ENCODE measurements around the gene UGT1A9. TPM values are rescaled to one million over a fixed set of nuclear protein-coding genes. Genes with fewer than 3 reads are reported as not detected.

The UGT1A9 gene
- total and polyA plus RNA-seq, 2 of the 13 experiments (the other 11 are each of a cell fraction or from before 2014, with no cell fraction given), result 0.07 TPM; not detected in 1

DNA sequence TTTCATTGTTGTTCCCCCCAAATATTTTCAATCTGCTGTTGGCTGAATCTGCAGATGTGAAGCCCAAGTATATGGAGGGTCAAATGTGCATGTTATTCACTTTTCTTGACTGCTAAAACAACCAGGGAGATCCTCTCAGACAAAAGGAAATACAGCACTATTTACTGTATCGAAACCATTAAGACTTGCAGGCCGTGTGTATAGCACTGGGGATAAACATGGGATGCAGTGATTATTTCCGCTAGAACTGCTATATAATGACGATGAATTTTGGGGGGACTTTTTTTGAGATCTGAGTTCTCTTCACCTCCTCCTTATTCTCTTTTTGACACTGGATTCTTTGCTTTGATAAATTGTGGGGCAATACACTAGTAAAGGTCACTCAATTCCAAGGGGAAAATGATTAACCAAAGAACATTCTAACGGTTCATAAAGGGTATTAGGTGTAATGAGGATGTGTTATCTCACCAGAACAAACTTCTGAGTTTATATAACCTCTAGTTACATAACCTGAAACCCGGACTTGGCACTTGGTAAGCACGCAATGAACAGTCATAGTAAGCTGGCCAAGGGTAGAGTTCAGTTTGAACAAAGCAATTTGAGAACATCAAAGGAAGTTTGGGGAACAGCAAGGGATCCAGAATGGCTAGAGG is 84.9 kb downstream of the UGT1A9 start (continued):
- no peak for TF ChIP-seq PLRG1 (conservative IDR thresholded peaks at IDR 0.05)
- TF ChIP-seq ZNF34 (CRISPR knock-in tag; IDR thresholded peaks at IDR 0.05; ENCODE audit: borderline replicate concordance), result no peak
- TF ChIP-seq ZNF10 (CRISPR knock-in tag; IDR thresholded peaks at IDR 0.05; ENCODE audit: borderline replicate concordance, low read depth), result no peak
- TF ChIP-seq ZBTB7A (CRISPR knock-in tag; IDR thresholded peaks at IDR 0.05), result no peak
- TF ChIP-seq ZSCAN29 (CRISPR knock-in tag; conservative IDR thresholded peaks at IDR 0.05), result 0 out of 2 replicates have a peak, but pooled peaks have one; percentile 47
- TF ChIP-seq, protein P1, sequence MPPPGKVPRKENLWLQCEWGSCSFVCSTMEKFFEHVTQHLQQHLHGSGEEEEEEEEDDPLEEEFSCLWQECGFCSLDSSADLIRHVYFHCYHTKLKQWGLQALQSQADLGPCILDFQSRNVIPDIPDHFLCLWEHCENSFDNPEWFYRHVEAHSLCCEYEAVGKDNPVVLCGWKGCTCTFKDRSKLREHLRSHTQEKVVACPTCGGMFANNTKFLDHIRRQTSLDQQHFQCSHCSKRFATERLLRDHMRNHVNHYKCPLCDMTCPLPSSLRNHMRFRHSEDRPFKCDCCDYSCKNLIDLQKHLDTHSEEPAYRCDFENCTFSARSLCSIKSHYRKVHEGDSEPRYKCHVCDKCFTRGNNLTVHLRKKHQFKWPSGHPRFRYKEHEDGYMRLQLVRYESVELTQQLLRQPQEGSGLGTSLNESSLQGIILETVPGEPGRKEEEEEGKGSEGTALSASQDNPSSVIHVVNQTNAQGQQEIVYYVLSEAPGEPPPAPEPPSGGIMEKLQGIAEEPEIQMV (CRISPR knock-in tag; IDR thresholded peaks at IDR 0.05; ENCODE audit: low read depth), result no peak
- no peak for TF ChIP-seq FOSL1 (CRISPR knock-in tag; IDR thresholded peaks at IDR 0.05; ENCODE audit: borderline replicate concordance)
- TF ChIP-seq ASH2L (IDR thresholded peaks at IDR 0.05; ENCODE audit: insufficient read length, low read depth, low read length), result peak; percentile 70
- TF ChIP-seq, protein P2, sequence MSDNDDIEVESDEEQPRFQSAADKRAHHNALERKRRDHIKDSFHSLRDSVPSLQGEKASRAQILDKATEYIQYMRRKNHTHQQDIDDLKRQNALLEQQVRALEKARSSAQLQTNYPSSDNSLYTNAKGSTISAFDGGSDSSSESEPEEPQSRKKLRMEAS (IDR thresholded peaks at IDR 0.05), result peak; percentile 68
- no peak for TF ChIP-seq SP1 (IDR thresholded peaks at IDR 0.05)
- TF ChIP-seq SP1 (CRISPR knock-in tag; IDR thresholded peaks at IDR 0.05), result no peak; the same call in 1 of the 2 replicates
- no peak for TF ChIP-seq SCMH1 (CRISPR knock-in tag; IDR thresholded peaks at IDR 0.05; ENCODE audit: borderline replicate concordance)
- TF ChIP-seq, protein P3, sequence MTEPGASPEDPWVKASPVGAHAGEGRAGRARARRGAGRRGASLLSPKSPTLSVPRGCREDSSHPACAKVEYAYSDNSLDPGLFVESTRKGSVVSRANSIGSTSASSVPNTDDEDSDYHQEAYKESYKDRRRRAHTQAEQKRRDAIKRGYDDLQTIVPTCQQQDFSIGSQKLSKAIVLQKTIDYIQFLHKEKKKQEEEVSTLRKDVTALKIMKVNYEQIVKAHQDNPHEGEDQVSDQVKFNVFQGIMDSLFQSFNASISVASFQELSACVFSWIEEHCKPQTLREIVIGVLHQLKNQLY (CRISPR knock-in tag; IDR thresholded peaks at IDR 0.05), result peak; percentile 87; the same call in 1 of the 2 replicates
- TF ChIP-seq PHF5A (CRISPR knock-in tag; IDR thresholded peaks at IDR 0.05; ENCODE audit: low read depth, unreplicated experiment), result peak; percentile 62
- TF ChIP-seq, protein P4, sequence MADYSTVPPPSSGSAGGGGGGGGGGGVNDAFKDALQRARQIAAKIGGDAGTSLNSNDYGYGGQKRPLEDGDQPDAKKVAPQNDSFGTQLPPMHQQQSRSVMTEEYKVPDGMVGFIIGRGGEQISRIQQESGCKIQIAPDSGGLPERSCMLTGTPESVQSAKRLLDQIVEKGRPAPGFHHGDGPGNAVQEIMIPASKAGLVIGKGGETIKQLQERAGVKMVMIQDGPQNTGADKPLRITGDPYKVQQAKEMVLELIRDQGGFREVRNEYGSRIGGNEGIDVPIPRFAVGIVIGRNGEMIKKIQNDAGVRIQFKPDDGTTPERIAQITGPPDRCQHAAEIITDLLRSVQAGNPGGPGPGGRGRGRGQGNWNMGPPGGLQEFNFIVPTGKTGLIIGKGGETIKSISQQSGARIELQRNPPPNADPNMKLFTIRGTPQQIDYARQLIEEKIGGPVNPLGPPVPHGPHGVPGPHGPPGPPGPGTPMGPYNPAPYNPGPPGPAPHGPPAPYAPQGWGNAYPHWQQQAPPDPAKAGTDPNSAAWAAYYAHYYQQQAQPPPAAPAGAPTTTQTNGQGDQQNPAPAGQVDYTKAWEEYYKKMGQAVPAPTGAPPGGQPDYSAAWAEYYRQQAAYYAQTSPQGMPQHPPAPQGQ (CRISPR knock-in tag; IDR thresholded peaks at IDR 0.05; ENCODE audit: borderline replicate concordance), result no peak
- peak; percentile 64; the same call in 1 of the 2 replicates for TF ChIP-seq KDM3A (CRISPR knock-in tag; IDR thresholded peaks at IDR 0.05; ENCODE audit: low read depth)
- no peak for TF ChIP-seq TAF1 (CRISPR knock-in tag; IDR thresholded peaks at IDR 0.05)
- TF ChIP-seq, protein P5, sequence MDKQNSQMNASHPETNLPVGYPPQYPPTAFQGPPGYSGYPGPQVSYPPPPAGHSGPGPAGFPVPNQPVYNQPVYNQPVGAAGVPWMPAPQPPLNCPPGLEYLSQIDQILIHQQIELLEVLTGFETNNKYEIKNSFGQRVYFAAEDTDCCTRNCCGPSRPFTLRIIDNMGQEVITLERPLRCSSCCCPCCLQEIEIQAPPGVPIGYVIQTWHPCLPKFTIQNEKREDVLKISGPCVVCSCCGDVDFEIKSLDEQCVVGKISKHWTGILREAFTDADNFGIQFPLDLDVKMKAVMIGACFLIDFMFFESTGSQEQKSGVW (CRISPR knock-in tag; IDR thresholded peaks at IDR 0.05; ENCODE audit: borderline replicate concordance), result no peak
- TF ChIP-seq, protein P6, sequence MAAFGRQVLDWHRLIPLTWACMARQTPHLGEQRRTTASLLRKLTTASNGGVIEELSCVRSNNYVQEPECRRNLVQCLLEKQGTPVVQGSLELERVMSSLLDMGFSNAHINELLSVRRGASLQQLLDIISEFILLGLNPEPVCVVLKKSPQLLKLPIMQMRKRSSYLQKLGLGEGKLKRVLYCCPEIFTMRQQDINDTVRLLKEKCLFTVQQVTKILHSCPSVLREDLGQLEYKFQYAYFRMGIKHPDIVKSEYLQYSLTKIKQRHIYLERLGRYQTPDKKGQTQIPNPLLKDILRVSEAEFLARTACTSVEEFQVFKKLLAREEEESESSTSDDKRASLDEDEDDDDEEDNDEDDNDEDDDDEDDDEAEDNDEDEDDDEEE (CRISPR knock-in tag; IDR thresholded peaks at IDR 0.05), result no peak
- peak; percentile 57; the same call in 1 of the 2 replicates for TF ChIP-seq CHD4 (IDR thresholded peaks at IDR 0.05; ENCODE audit: borderline replicate concordance, low read length)
- TF ChIP-seq, protein P7, sequence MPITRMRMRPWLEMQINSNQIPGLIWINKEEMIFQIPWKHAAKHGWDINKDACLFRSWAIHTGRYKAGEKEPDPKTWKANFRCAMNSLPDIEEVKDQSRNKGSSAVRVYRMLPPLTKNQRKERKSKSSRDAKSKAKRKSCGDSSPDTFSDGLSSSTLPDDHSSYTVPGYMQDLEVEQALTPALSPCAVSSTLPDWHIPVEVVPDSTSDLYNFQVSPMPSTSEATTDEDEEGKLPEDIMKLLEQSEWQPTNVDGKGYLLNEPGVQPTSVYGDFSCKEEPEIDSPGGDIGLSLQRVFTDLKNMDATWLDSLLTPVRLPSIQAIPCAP (CRISPR knock-in tag; IDR thresholded peaks at IDR 0.05; ENCODE audit: low read depth), result no peak
- TF ChIP-seq ZNF333 (CRISPR knock-in tag; IDR thresholded peaks at IDR 0.05; ENCODE audit: borderline replicate concordance), result no peak; the same call in 1 of the 2 replicates
- no peak for TF ChIP-seq ADNP (CRISPR knock-in tag; IDR thresholded peaks at IDR 0.05)
